ENCODE data around the gene PRKCH.

DNA sequence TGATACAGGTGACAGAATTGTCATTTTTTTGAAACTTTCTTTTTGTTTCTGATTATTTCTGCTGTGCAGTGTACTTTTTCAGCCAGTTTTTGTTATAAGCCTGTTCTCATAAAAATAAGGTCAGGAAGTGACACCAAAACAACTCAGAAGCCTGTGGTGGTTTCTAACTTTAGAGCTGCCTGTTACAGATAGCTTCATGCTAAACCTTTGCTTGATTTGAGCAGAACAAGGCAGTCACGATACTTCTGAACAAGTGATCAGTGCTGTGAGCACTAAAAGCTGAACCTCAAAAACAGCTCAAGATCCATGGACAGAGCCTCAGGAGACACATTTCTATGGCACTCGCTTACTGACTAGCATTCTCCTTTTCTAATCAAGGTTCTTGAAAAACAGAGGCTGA is 82.0 kb downstream of the PRKCH start:
- TF ChIP-seq, protein P1, sequence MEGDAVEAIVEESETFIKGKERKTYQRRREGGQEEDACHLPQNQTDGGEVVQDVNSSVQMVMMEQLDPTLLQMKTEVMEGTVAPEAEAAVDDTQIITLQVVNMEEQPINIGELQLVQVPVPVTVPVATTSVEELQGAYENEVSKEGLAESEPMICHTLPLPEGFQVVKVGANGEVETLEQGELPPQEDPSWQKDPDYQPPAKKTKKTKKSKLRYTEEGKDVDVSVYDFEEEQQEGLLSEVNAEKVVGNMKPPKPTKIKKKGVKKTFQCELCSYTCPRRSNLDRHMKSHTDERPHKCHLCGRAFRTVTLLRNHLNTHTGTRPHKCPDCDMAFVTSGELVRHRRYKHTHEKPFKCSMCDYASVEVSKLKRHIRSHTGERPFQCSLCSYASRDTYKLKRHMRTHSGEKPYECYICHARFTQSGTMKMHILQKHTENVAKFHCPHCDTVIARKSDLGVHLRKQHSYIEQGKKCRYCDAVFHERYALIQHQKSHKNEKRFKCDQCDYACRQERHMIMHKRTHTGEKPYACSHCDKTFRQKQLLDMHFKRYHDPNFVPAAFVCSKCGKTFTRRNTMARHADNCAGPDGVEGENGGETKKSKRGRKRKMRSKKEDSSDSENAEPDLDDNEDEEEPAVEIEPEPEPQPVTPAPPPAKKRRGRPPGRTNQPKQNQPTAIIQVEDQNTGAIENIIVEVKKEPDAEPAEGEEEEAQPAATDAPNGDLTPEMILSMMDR (IDR thresholded peaks at IDR 0.05) = no peak
- TF ChIP-seq POLR2A (IDR thresholded peaks at IDR 0.05) = no peak
